Vagina (tissue), 2 donors: Measurements from ENCODE around the gene TRIAP1.

Source experiments
- CTCF ChIP-seq, 3 experiments: fragments of 450-650 bp in 2 of 3; fragments of 200-600 bp in 1 of 3; sonication (generic) in 1 of 3; IDR thresholded peaks; one replicate each; pipeline ENCODE4 v1.5.1; 2017 to 2019; ENCODE audit warnings: antibody characterized with exemption in 3 of 3, mild to moderate bottlenecking in 2 of 3, moderate library complexity in 2 of 3
- POLR2A ChIP-seq, 2 donors: fragments of 450-650 bp; IDR thresholded peaks; one replicate each; pipeline ENCODE4 v1.6.1; 2017; ENCODE audit warnings: antibody characterized with exemption in 2 of 2, mild to moderate bottlenecking in 2 of 2, moderate library complexity in 2 of 2

GRCh38 chr12:120394483-120395367 lies 51.5 kb downstream of the TRIAP1 start:
- TF ChIP-seq CTCF (IDR thresholded peaks at IDR 0.05) (no peak), POLR2A (IDR thresholded peaks at IDR 0.05) (no peak)
